Measurements from ENCODE around the gene CCDC200.

GRCh38 chr17:43211480-43212402, 16.7 kb downstream of the CCDC200 start, which contains the start of gene TMEM106A:
- TF ChIP-seq, protein P1, sequence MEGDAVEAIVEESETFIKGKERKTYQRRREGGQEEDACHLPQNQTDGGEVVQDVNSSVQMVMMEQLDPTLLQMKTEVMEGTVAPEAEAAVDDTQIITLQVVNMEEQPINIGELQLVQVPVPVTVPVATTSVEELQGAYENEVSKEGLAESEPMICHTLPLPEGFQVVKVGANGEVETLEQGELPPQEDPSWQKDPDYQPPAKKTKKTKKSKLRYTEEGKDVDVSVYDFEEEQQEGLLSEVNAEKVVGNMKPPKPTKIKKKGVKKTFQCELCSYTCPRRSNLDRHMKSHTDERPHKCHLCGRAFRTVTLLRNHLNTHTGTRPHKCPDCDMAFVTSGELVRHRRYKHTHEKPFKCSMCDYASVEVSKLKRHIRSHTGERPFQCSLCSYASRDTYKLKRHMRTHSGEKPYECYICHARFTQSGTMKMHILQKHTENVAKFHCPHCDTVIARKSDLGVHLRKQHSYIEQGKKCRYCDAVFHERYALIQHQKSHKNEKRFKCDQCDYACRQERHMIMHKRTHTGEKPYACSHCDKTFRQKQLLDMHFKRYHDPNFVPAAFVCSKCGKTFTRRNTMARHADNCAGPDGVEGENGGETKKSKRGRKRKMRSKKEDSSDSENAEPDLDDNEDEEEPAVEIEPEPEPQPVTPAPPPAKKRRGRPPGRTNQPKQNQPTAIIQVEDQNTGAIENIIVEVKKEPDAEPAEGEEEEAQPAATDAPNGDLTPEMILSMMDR (conservative IDR thresholded peaks at IDR 0.05 in 1 of 2, IDR thresholded peaks at IDR 0.05 in 1 of 2; ENCODE audit: low read depth in 1 of 2, low read length in 2 of 2): peak; percentile 31 to 42
- TF ChIP-seq EZH2 (IDR thresholded peaks at IDR 0.05; ENCODE audit: low read length, missing control alignments): no peak
